SK-N-SH treated with all-trans-retinoic acid at 6 μM for 48 hours (cell line): ENCODE results near the gene PTGER4.
A peak's percentile ranks its signal among the peaks of the same experiment; 100 is the strongest.

ENCODE experiments used
- ATAC-seq: fragments of 200-7000 bp; cut with Tn5 transposase; 3 replicates; pipeline ENCODE4 v1.9.1; 2020; ENCODE audit warnings: mild to moderate bottlenecking, moderate library complexity
- ARNTL ChIP-seq: fragments of 450-650 bp; formaldehyde crosslinking; IDR thresholded peaks from 2 replicates; pipeline ENCODE4 v1.5.0; 2020; ENCODE audit warnings: low read depth, mild to moderate bottlenecking, moderate library complexity, borderline replicate concordance
- BACH2 ChIP-seq: fragments of 250-450 bp; sonication (Bioruptor Pico); IDR thresholded peaks from 2 replicates; pipeline ENCODE4 v1.9.0; 2021; ENCODE audit warnings: mild to moderate bottlenecking, borderline replicate concordance
- CREB5 ChIP-seq: fragments of 250-450 bp; sonication (Bioruptor Pico); IDR thresholded peaks from 2 replicates; pipeline ENCODE4 v1.5.1; 2020; ENCODE audit warnings: low read depth, mild to moderate bottlenecking, moderate library complexity
- CSDC2 ChIP-seq: fragments of 250-450 bp; sonication (Bioruptor Pico); IDR thresholded peaks from 2 replicates; pipeline ENCODE4 v1.5.0; 2020; ENCODE audit warnings: mild to moderate bottlenecking, moderate library complexity
- CSRNP3 ChIP-seq: fragments of 250-450 bp; sonication (Bioruptor Pico); IDR thresholded peaks from 2 replicates; pipeline ENCODE4 v1.5.1; 2021; ENCODE audit warnings: mild to moderate bottlenecking, moderate library complexity
- ISL1 ChIP-seq: fragments of 250-450 bp; sonication (Bioruptor Pico); IDR thresholded peaks from 2 replicates; pipeline ENCODE4 v2.1.2; 2022; ENCODE audit warnings: mild to moderate bottlenecking, moderate library complexity
- OSR1 ChIP-seq: fragments of 250-450 bp; sonication (Bioruptor Pico); IDR thresholded peaks from 2 replicates; pipeline ENCODE4 v1.8.0; 2022; ENCODE audit warnings: moderate library complexity, mild to moderate bottlenecking, inconsistent platforms
- RARB ChIP-seq: fragments of 250-450 bp; sonication (Bioruptor Pico); IDR thresholded peaks from 2 replicates; pipeline ENCODE4 v1.8.0; 2021; ENCODE audit warnings: mild to moderate bottlenecking, moderate library complexity
- TSHZ2 ChIP-seq: fragments of 250-450 bp; sonication (Bioruptor Pico); IDR thresholded peaks from 2 replicates; pipeline ENCODE4 v1.5.0; 2020; ENCODE audit warnings: mild to moderate bottlenecking, moderate library complexity
- ZC3H10 ChIP-seq: fragments of 250-450 bp; sonication (Bioruptor Pico); IDR thresholded peaks from 2 replicates; pipeline ENCODE4 v1.5.1; 2021; ENCODE audit warnings: mild to moderate bottlenecking, moderate library complexity
- ZFP3 ChIP-seq: fragments of 250-450 bp; sonication (Bioruptor Pico); IDR thresholded peaks from 2 replicates; pipeline ENCODE4 v1.5.0; 2020; ENCODE audit warnings: mild to moderate bottlenecking, moderate library complexity
- ZFP30 ChIP-seq: fragments of 450-650 bp; formaldehyde crosslinking; IDR thresholded peaks from 2 replicates; pipeline ENCODE4 v1.5.0; 2022; ENCODE audit warnings: mild to moderate bottlenecking, moderate library complexity
- ZNF70 ChIP-seq: fragments of 450-650 bp; formaldehyde crosslinking; IDR thresholded peaks from 2 replicates; pipeline ENCODE4 v1.5.0; 2020; ENCODE audit warnings: mild to moderate bottlenecking, moderate library complexity
- ZNF8 ChIP-seq: fragments of 450-650 bp; formaldehyde crosslinking; IDR thresholded peaks from 2 replicates; pipeline ENCODE4 v1.5.0; 2020; ENCODE audit warnings: mild to moderate bottlenecking, moderate library complexity

The PTGER4 gene

GRCh38 chr5:40736103-40736875 is 56.6 kb downstream of the PTGER4 start:
- TF ChIP-seq BACH2 (CRISPR knock-in tag): no peak
- peak; percentile 92 for ATAC-seq

GRCh38 chr5:40738502-40738901 is 58.8 kb downstream of the PTGER4 start:
- TF ChIP-seq ZNF70 (CRISPR knock-in tag): no peak
- no peak for TF ChIP-seq ZFP3 (CRISPR knock-in tag)
- TF ChIP-seq OSR1 (CRISPR knock-in tag): no peak
- TF ChIP-seq CSDC2 (CRISPR knock-in tag): no peak
- no peak for TF ChIP-seq RARB (CRISPR knock-in tag)
- no peak for TF ChIP-seq ZC3H10
- TF ChIP-seq ZFP30: no peak
- no peak for TF ChIP-seq CREB5 (CRISPR knock-in tag)
- no peak for TF ChIP-seq TSHZ2 (CRISPR knock-in tag)
- no peak for TF ChIP-seq CSRNP3 (CRISPR knock-in tag)
- TF ChIP-seq ARNTL: no peak
- no peak for TF ChIP-seq ISL1
- TF ChIP-seq ZNF8 (CRISPR knock-in tag): no peak
- no peak for ATAC-seq
